Activated CD4-positive, alpha-beta T cell treated with anti-CD3 and anti-CD28 coated beads, Interleukin-2, Interleukin-4, amounts not matched to agents 100 ng/mL and 50 ng/mL, durations not matched to agents 16 hours and 8 hours (primary cell): ENCODE measurements around the gene ZNF609.

ENCODE experiments used
- DNase-seq: peaks from one replicate; pipeline ENCODE4 v3.0.0-alpha.2; 2020; ENCODE audit warnings: low spot score

The ZNF609 gene

GRCh38 chr15:64460206-64460723, at the start of gene ZNF609:
ZNF609 (plus strand) TSS chr15:64460578; CDS start chr15:64499420, 38,842 bp downstream.
- peak; percentile 90 for DNase-seq

- no peak for DNase-seq
Observed at GRCh38 chr15:64412216-64412615, 48.2 kb upstream of the ZNF609 start.

DNA sequence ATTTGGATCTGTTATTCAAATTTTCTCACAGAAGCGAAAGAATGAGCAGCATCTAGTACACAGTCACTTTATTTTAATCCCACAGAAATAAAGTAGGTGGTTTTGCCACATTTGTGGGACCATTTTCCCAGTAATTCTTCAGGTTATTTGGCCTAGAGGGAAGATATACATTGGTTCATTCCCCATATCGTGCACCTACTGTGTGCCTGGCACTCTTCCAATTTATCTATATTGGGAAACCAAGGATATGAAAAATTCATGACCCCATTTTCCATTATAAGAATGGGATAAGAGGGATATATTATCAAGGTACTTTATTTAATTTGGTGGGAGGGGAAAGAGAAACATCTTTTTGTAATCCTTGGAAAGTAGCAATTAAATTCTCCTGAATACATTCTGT, 37.7 kb upstream of the ZNF609 start:
- DNase-seq = no peak

DNA sequence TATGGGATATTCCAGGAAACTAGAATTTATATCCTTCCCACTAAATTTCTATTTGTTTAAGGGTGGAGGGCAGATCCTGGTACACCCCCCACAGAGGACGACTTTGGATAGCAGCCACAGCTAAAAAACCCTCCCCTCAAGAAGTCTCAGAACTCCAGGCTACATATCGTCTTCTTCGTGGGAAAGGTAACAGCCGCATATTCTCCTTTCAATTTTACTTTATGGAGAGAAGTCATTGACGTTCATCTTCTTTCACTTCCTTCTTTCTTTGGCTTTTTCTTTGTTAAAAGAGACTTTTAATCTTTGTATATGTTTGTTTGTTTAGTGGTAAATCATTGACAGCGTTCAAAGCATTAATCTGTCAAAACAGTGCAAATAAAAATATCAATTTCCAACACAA, 36.4 kb upstream of the ZNF609 start:
- DNase-seq = no peak

- DNase-seq = no peak
Observed at GRCh38 chr15:64425221-64425620, 35.2 kb upstream of the ZNF609 start.

GRCh38 chr15:64426845-64427465, 33.4 kb upstream of the ZNF609 start:
- no peak for DNase-seq

DNA sequence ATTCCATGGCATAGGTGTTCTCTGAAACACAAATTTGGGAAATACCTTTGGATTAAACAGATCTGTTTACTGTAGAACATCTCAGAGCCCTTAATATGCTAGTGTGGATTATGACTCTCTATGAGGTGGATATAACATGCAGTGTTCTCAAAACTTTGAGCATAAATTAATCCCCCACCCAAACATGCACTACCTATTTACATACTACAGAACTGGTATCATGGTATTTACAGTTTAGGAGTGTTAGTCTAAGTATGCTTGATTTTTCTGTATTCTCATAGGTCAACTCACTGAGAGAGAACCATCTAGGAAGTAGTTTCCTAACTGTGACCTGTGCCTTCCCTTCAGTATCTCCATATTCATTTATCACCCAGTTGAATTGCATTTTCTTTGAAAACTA, 30.9 kb upstream of the ZNF609 start:
- no peak for DNase-seq

- peak; percentile 66 for DNase-seq
Observed at GRCh38 chr15:64430000-64430735, 30.2 kb upstream of the ZNF609 start.

GRCh38 chr15:64437982-64438381, 22.4 kb upstream of the ZNF609 start:
- no peak for DNase-seq

- DNase-seq = no peak
Observed at GRCh38 chr15:64438653-64439447, 21.5 kb upstream of the ZNF609 start.

- DNase-seq = no peak
Observed at GRCh38 chr15:64441852-64442251, 18.5 kb upstream of the ZNF609 start.

GRCh38 chr15:64443016-64443415, 17.4 kb upstream of the ZNF609 start:
- no peak for DNase-seq

- peak; percentile 76 for DNase-seq
Observed at GRCh38 chr15:64443747-64444621, 16.4 kb upstream of the ZNF609 start.

- DNase-seq = no peak
Observed at GRCh38 chr15:64444836-64445235, 15.5 kb upstream of the ZNF609 start.

DNA sequence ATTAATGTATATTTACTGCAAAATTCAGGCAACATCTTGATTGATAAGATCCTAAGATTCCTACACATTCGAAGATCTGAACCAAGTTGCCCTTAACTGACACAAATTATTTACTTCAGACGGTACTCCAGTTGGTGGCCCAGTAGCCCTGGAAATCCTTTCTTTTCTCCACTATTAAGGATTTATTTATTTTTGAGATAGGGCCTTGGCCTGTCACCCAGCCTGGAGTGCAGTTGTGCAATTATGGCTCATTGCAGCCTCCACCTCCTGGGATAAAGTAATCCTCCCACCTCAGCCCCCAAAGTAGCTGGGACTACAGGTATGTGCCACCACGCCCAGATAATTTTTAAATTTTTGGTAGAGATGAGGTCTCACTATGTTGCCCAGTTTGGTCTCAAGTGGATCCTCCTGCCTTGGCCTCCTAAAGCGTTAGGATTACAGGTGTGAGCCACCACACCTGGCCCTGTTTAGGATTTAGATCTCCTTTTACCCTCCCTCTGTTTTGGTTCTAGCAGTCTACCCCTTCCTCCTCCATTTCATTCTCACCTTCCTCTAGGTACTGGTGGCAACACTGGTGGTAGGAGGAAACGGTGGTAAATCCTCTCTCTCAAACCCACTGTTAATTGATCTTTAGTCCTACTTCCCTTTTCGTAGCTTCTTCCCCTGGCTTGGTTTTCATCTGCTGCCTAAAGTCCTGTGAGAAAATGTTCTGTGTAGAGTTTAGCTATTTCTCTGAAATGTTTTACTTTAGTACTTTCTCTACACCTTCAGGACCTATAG, 12.7 kb upstream of the ZNF609 start:
- DNase-seq = no peak

- DNase-seq = no peak
Observed at GRCh38 chr15:64452988-64453688, 7.2 kb upstream of the ZNF609 start.

DNA sequence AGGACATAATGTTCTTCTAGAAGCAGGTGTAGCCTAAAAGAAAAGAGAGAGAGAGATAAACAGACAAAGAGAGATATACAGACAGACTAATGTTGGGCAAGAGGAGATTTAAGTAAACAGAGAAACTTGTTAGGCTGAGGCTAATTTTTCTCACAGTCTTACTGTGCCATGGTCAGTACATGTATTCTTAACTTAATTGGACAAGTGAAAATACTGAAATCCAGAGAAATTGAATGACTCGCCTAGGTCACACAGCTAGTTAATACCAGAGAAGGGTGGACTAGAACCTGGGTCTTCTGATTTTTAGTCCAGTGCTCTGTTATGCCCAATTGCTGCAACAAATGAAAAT, 6.7 kb upstream of the ZNF609 start:
- no peak for DNase-seq

DNA sequence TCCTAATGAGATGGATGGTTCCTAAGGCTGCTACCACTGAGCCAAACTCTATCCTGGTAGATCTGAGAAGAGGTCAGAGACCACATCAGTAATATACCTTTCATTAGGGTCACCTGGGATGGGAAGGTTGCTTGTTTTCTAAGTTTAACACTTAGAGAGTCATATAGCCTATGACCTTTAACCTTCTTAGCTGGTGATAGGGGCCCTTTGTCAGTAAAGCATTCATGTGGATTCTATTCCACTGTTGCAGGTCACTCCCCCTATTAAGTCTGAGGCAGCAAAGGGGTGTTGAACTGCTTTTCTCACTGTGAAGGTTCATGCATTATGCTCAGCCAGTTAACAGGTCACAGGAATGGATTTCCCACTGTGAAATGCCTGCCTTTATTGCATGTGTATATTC, 6.1 kb upstream of the ZNF609 start:
- DNase-seq = no peak

DNA sequence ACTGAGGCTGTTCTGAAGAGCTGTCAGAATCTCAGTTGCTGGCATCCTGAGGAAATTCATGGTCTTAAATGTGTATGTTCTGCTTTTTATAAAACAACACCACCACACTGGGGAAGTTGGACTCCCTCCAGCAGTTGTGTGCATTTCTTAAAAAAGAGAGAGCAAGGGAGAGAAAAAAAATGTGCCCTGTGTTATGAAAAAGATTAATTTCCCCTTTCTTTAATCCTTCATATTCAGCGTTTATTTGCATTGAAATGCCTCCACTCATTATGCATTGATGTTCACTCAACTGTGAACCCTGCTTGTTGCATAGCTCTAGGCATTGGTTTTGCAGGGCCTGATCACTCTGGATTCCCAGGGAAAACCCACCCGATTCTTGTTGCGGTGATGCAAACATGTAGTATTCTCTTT, 4.4 kb upstream of the ZNF609 start:
- no peak for DNase-seq

DNA sequence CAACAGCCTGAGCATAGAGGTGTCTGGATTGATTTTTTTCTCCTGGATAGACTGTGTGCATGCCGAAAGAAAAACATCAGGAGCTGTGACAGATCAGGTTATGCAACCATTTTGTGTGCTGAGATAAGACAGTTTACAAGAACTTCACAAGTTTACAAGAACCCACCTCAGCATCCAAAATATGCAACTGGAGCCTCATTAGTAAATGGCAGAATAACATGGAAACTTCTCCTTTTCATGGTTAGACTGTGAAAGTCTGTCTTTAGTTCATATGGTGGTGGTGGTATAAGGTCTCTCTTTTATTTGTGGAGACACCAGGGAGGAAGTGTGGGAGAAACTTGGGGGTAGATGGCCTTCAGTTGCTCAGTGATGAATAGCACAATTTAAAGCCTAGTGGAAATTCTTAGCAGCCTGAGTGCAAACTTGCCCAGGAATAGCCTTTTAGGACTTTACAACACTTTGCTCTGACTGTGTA, 3.7 kb upstream of the ZNF609 start:
- no peak for DNase-seq
